Central memory CD8-positive, alpha-beta T cell (primary cell): ENCODE measurements around the gene FBXL19.
A peak's percentile ranks its signal among the peaks of the same experiment; 100 is the strongest.

Experiments
- ATAC-seq: fragments of 150-1000 bp; cut with Tn5 transposase; replicated peaks from 2 replicates; pipeline ENCODE4 v1.10.0; 2022; ENCODE audit warnings: mild to moderate bottlenecking, moderate FRiP score, moderate number of reproducible peaks; ENCODE audit not compliant: poor library complexity, severe bottlenecking; ENCODE audit errors: extremely low read depth
- DNase-seq, 2 donors: peaks; one replicate each; pipeline ENCODE4 v3.0.0; 2021; ENCODE audit warnings: low spot score in 2 of 2
- H3K27ac Mint-ChIP-seq: one replicate; pipeline ENCODE4 v1.8.0; 2022; ENCODE audit warnings: low read depth, mild to moderate bottlenecking, moderate library complexity, mixed read lengths
- H3K27me3 Mint-ChIP-seq: one replicate; pipeline ENCODE4 v1.8.0; 2022; ENCODE audit warnings: mixed read lengths
- H3K36me3 Mint-ChIP-seq: one replicate; pipeline ENCODE4 v1.8.0; 2022; ENCODE audit warnings: mild to moderate bottlenecking, moderate library complexity, mixed read lengths; ENCODE audit not compliant: insufficient read depth
- H3K4me1 Mint-ChIP-seq: one replicate; pipeline ENCODE4 v1.8.0; 2022; ENCODE audit warnings: mixed read lengths
- H3K4me3 Mint-ChIP-seq: one replicate; pipeline ENCODE4 v1.8.0; 2022; ENCODE audit warnings: mild to moderate bottlenecking, moderate library complexity, mixed read lengths
- H3K9me3 Mint-ChIP-seq: one replicate; pipeline ENCODE4 v1.8.0; 2022; ENCODE audit warnings: mixed read lengths

The FBXL19 gene

DNA sequence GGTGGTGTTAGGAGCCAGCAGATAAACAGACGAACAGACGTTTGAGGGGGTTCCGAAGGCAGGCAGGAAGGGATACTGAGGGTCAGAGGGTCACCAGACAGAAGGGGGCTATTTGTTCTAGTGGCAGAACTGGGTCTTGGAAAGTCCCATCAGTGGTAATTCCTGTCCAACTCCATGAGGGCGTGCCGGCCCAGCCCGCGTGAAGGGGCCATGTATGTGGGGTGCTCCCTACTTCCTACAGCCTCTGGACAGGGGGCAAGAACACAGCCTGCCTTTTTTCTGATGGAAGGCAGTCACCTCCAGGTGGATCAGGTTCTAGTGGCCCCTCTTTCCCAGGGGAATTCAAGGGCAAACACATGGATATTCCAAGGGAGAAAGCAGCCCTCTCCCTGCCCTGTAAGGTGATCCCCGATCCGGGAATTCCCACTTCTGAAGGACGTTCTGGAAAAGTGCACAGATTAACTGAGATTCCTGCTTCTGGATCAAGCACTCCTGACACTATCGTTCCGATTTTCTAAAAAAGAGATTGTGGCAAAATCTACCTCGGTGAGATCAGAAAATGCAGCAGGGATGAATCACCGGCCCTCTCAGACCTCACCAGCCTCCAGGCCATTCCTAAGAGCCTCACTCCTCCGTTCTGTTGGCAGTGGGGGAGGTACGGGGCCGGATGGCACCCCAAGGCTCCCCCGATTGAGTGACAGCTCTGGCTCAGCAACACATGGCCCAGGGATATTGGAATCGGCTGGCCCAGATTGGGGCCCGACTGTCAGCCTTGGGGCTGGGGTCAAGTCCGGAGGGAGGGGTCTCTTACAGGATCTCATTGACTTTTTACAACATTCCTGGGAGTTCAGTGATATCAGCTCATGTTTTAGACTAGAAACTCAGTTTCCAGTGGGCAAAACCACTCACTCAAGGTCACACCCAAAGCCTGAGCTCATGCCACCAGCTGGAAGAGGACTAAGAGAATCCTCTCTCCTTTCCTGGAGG, 74.6 kb downstream of the FBXL19 start:
- Mint-ChIP-seq H3K36me3 (peaks cover 2% of the 10 kb centered on the region), H3K4me1 (peaks cover 4% of the 10 kb centered on the region), H3K9me3 (no peaks in the 10 kb centered on the region), H3K27ac (no peak overlapping the region), H3K27me3 (no peaks in the 10 kb centered on the region), H3K4me3 (peak overlapping the region; percentile 75)
- ATAC-seq (no peak), DNase-seq (no peak)
